Right atrium auricular region (tissue), 2 donors: ENCODE results near the gene C3orf18. TPM values are rescaled to one million over a fixed set of nuclear protein-coding genes. Genes with fewer than 3 reads are reported as not detected.

Experiments
- DNase-seq: peaks from one replicate; pipeline ENCODE4 v3.0.0-alpha.2; 2019; ENCODE audit warnings: low spot score
- H3K27ac ChIP-seq, 2 donors: fragments of 200-600 bp; sonication (generic); 1 replicate in 1 of 2; 2 replicates in 1 of 2; pipeline ENCODE4 v1.5.1; 2016 to 2019
- H3K27me3 ChIP-seq, 2 donors: fragments of 200-600 bp; sonication (generic); one replicate each; pipeline versions ENCODE4 v1.5.1 to v1.6.0; 2017 to 2019
- H3K36me3 ChIP-seq: fragments of 200-600 bp; sonication (generic); one replicate; pipeline ENCODE4 v1.5.1; 2016
- H3K4me1 ChIP-seq, 2 donors: fragments of 200-600 bp; sonication (generic); one replicate each; pipeline versions ENCODE4 v1.5.1 to v1.6.0; 2017 to 2019
- H3K4me3 ChIP-seq, 2 donors: fragments of 200-600 bp; sonication (generic); 1 replicate in 1 of 2; 2 replicates in 1 of 2; pipeline ENCODE4 v1.5.1; 2017 to 2019; ENCODE audit warnings: mild to moderate bottlenecking in 1 of 2, moderate library complexity in 1 of 2
- H3K9me3 ChIP-seq, 2 donors: fragments of 200-600 bp; sonication (generic); one replicate each; pipeline ENCODE4 v1.5.1; 2019
- total RNA-seq, 2 donors: library from RNA; depleted of rRNA; stranded (reverse); fragments of >200 nt; gene quantifications; one replicate each; pipeline ENCODE4 v1.1.0, GENCODE V29; 2016
- TF ChIP-seq, protein P1 (sequence below), 2 donors: fragments of 200-600 bp; sonication (generic); IDR thresholded peaks; one replicate each; pipeline ENCODE4 v1.5.1; 2019; ENCODE audit warnings: antibody characterized with exemption in 2 of 2

C3orf18 gene
- total RNA-seq, 2 donors from 2014 or later: 25.6 to 34.8 TPM

DNA sequence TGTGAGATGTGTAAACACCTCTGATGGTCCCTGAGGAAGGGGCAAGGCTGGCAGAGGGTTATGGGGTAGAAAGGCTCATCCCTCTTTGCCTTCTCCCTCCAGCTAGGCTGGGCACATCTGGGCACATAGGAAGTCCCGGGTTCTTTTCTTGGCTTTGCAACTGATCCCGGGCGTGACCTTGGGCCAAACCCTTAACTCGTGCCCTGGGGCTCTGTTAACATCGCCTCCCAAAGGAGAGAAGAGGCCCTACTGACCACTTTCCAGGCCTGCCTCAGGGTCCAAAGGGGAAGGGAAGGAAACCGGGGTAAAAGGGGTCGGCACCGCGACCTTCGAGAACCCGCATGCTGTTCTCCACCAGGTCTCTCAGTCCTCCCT lies 549 bp downstream of the C3orf18 start:
- H3K27me3 ChIP-seq: no peaks in the 10 kb centered on the region
- peak overlapping the region; percentile 91 to 95 for H3K27ac ChIP-seq
- no peaks in the 10 kb centered on the region for H3K36me3 ChIP-seq
- peaks cover 0 to 27% of the 10 kb centered on the region in 2 donors for H3K4me1 ChIP-seq
- TF ChIP-seq, protein P1, sequence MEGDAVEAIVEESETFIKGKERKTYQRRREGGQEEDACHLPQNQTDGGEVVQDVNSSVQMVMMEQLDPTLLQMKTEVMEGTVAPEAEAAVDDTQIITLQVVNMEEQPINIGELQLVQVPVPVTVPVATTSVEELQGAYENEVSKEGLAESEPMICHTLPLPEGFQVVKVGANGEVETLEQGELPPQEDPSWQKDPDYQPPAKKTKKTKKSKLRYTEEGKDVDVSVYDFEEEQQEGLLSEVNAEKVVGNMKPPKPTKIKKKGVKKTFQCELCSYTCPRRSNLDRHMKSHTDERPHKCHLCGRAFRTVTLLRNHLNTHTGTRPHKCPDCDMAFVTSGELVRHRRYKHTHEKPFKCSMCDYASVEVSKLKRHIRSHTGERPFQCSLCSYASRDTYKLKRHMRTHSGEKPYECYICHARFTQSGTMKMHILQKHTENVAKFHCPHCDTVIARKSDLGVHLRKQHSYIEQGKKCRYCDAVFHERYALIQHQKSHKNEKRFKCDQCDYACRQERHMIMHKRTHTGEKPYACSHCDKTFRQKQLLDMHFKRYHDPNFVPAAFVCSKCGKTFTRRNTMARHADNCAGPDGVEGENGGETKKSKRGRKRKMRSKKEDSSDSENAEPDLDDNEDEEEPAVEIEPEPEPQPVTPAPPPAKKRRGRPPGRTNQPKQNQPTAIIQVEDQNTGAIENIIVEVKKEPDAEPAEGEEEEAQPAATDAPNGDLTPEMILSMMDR (IDR thresholded peaks at IDR 0.05): no peak
- no peaks in the 10 kb centered on the region for H3K9me3 ChIP-seq
- DNase-seq: no peak
- H3K4me3 ChIP-seq: peak overlapping the region; percentile 51 to 77

DNA sequence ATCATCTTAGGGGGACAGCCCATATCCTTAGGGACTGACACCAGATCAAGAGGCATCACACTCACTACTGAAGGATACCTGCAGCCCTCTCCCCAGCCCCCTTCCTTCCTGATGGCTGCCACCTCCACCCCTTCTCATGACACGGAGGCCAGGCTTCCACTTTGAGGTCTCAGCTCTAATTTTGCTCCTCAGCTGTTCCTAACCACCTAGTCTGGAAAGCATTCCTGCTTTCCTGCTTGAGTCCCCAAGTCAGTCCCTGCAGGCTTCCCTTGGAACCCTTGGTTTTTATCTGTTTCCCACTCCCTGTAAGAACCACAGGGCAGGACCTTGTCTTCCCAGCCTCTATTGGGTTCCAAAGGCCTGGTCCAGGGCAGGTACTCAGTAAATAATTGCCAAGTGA lies 3.2 kb downstream of the C3orf18 start:
- Histone ChIP-seq H3K4me3 (no peak overlapping the region), H3K36me3 (peaks cover 4% of the 10 kb centered on the region), H3K4me1 (peaks cover 0 to 18% of the 10 kb centered on the region in 2 donors), H3K27ac (no peak overlapping the region), H3K9me3 (no peaks in the 10 kb centered on the region), H3K27me3 (no peaks in the 10 kb centered on the region)
- DNase-seq: no peak
- TF ChIP-seq, protein P1 (IDR thresholded peaks at IDR 0.05): no peak

DNA sequence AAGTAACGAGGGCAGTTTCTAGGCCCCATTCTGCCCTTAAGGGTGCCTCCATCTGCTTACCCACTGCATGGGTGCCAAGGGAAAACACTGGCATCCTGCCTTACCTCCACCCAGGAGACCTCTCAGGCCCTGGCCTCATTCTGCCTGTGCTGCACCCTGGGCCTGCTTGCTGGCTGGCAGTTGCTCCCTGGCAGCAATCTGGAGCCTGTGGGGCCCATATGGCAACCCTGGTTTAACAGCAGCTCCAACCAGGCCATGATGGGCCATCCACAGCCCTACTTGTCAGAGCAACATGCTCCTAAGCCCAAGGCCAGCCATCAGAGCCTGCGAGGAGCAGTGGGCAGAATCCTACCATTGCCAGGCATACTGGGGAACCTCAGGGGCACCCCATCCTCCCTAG lies 3.7 kb downstream of the C3orf18 start:
- H3K36me3 ChIP-seq: peaks cover 4% of the 10 kb centered on the region
- no peak for DNase-seq
- no peaks in the 10 kb centered on the region for H3K27me3 ChIP-seq
- H3K9me3 ChIP-seq: no peaks in the 10 kb centered on the region
- TF ChIP-seq, protein P1 (IDR thresholded peaks at IDR 0.05): no peak
- H3K4me1 ChIP-seq: peaks cover 0 to 18% of the 10 kb centered on the region in 2 donors
- no peak overlapping the region for H3K4me3 ChIP-seq
- H3K27ac ChIP-seq: no peak overlapping the region

DNA sequence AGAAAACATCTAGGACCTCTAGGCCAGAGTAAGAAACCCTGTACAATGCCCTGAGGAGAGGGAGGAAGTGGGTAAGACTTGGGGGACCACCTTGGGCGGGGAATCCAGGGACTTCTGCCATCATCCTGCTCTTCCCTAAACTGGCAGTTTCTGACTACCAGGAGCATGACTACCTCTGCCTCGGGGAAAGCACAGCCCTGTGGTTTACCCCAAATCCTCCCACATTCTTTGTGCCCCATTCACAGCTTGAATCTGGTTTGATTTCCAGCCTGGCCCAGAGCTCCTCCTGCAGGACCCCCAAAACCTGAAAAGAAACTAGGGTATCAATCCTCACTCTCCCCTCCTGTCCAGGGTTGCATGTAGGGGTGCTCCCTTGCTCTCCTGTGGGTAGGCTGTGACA lies 4.7 kb downstream of the C3orf18 start:
- H3K27ac ChIP-seq: no peak overlapping the region
- H3K4me3 ChIP-seq: no peak overlapping the region
- H3K36me3 ChIP-seq: peaks cover 4% of the 10 kb centered on the region
- no peak for DNase-seq
- no peaks in the 10 kb centered on the region for H3K9me3 ChIP-seq
- peaks cover 0 to 16% of the 10 kb centered on the region in 2 donors for H3K4me1 ChIP-seq
- TF ChIP-seq, protein P1 (IDR thresholded peaks at IDR 0.05): no peak
- no peaks in the 10 kb centered on the region for H3K27me3 ChIP-seq

DNA sequence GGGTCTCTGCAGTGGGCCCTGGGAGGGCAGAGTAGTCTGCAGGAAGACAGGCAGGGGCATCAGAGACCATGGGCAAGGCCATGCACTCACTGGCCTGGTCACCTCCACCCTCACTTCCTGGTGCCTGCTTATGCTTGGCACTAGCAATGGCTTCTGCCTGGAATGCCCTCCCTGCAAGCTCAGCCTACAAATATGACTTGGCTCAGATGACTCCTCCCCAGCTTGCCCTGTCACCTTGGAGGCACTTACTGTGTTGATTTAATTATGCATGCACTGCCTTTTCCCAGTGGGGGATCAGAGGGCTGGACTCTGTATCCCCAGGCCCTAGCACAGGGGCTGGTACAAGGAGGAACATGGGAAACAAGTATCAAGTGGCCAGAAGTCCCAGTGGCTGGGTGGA lies 7.8 kb downstream of the C3orf18 start:
- H3K4me1 ChIP-seq: peaks cover 0 to 8% of the 10 kb centered on the region in 2 donors
- TF ChIP-seq, protein P1 (IDR thresholded peaks at IDR 0.05): no peak
- no peak for DNase-seq
- peaks cover 4% of the 10 kb centered on the region for H3K36me3 ChIP-seq
- no peak overlapping the region for H3K27ac ChIP-seq
- no peaks in the 10 kb centered on the region for H3K9me3 ChIP-seq
- H3K27me3 ChIP-seq: no peaks in the 10 kb centered on the region
- H3K4me3 ChIP-seq: no peak overlapping the region

DNA sequence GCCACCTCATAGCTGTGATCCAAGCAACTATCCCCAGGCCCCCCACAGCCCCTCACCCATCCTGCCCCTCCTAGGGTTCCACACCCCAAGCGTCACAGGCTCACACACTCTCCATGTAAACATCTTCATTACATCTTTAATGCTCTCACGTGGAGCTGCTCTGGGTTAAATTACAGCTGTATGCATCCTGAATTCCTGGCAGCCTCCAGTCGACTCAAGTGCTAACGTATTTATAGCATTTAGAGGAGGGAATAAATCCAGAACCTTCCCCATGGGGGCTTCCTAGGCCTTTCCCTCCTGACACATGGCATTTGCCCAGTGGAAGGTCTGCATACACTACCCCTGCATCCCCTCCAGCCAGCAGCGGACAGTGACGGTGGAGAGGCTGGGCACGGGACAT lies 9.6 kb downstream of the C3orf18 start:
- Histone ChIP-seq H3K27ac (no peak overlapping the region), H3K4me3 (no peak overlapping the region), H3K4me1 (peaks cover 0 to 8% of the 10 kb centered on the region in 2 donors), H3K27me3 (no peaks in the 10 kb centered on the region), H3K36me3 (peaks cover 4% of the 10 kb centered on the region), H3K9me3 (no peaks in the 10 kb centered on the region)
- no peak for DNase-seq
- TF ChIP-seq, protein P1 (IDR thresholded peaks at IDR 0.05): no peak
